HG03060 (cell line): ENCODE results near the gene ENDOG.
"Not testable (repeated sequence)": the region's sequence is repeated elsewhere in the genome, so short reads cannot be mapped to it uniquely, and the experiment has no call there.

Source experiments
- ATAC-seq: cut with Tn5 transposase; IDR thresholded peaks from one replicate; pipeline ENCODE4 v1.9.1; 2021; ENCODE audit warnings: low read depth, moderate number of reproducible peaks; ENCODE audit not compliant: unreplicated experiment

The ENDOG gene

GRCh38 chr9:128818099-128818838 is at the start of gene ENDOG:
TSS of gene ENDOG (plus strand) at chr9:128818500. CDS start at chr9:128818685, 185 bp downstream.
- peak; percentile 78 for ATAC-seq

DNA sequence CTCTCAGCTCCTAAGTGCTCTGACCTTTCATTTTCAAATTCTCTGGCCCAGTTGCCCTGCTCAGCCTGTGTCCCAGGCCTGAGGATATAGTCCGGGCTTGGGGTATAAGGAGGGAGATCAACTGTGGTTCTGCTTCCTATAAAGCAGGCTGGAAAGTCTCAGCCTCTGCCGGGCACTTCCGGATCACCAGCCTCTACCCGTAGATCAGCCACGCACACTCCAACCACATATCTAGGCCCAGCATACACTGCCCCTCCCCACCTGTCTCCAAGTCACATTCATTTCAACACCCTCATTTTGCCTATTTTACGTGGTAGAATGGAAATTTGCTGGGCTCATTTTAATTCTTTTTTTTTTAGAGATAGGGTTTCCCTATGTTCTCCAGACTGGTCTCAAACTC is 49.7 kb upstream of the ENDOG start:
- ATAC-seq = no peak

DNA sequence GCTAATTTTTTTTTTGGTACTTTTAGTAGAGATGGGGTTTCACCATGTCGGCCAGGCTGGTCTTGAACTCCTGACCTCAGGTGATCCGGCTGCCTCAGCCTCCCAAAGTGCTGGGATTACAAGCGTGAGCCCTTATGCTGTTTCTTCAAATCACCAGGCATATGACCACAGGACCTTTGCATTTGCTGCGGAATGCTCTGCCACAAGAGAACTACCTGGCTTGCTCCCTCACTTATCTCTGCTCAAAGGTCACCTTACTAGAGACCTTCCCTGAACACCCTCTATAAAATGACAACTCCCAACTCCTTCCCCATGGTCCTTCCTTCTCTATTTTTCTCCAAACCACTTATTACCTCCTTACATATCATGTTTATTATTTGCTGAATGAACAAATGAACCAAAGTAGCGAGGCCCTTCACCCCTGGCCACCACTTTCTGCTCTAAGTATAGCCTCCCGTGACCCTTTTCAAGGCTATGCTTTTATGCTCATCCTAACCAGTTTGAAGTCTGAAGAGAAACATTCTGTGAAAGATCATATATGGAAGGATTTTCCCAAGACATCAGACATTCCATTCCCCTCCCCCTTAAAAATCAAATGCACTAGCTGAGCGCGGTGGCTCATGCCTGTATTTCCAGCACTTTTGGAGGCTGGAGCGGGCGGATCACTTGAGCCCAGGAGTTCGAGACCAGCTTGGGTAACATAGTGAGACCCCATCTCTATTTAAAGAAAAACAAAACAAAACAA is 47.8 kb upstream of the ENDOG start:
- ATAC-seq = no peak

DNA sequence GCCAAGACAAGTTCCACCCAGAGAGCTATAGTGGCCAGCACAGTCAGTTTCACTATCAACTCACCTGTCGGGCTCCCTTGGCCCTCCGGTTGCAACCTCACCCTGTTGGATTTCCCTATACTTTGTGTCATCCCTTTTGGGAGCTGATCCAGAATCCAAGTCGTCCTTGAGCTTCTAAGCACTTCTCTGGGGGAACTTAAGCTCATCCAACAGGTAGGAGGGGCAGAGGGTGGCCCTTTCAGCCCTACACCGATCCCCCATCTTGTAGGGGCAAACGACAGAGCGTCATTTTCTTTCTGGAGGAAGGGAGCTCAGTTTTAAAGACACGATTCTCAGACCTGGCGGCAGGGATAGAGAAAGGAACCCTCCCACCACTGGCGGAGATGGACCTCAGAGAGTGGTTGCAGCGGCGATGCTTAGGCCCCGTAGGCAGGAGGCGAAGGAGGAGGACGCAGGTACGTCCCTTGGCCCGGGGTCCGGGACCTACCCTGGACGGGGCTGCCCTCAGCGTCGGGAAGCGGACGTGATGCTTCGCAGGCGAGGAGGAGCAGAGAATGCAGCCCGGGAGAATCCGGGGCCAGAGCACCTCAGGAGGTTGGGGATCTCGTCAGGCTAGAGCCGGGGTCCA is 47.1 kb upstream of the ENDOG start:
- peak; percentile 7 for ATAC-seq

- ATAC-seq = peak; percentile 81
Observed at GRCh38 chr9:128771745-128772519, 46.4 kb upstream of the ENDOG start, which contains the start of gene ZER1. TSS of gene ZER1 (minus strand) at chr9:128771927. CDS start at chr9:128755565, 16,362 bp downstream.

DNA sequence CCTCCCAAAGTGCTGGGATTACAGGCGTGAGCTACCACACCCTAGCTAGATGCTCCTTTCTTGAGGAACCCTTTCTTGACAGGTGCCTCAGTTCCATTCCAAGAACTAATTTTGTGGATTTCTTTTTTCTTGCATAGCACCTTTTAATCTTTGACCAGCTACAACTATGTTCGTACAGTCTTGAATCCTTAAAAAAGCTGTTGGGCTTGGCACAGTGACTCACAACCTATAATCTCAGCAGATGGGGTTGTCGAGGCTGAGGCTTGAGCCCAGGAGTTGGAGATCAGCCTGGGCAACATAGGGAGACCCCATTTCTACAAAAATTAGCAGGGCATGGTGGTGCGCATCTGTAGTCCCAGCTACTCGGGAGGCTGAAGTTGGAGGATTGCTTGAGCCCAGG is 45.3 kb upstream of the ENDOG start:
- ATAC-seq = no peak

GRCh38 chr9:128774804-128775203 is 43.5 kb upstream of the ENDOG start:
- no peak for ATAC-seq

GRCh38 chr9:128780093-128780492 is 38.2 kb upstream of the ENDOG start:
- ATAC-seq = not testable (repeated sequence)

- ATAC-seq = no peak
Observed at GRCh38 chr9:128781187-128782070, 36.9 kb upstream of the ENDOG start.

DNA sequence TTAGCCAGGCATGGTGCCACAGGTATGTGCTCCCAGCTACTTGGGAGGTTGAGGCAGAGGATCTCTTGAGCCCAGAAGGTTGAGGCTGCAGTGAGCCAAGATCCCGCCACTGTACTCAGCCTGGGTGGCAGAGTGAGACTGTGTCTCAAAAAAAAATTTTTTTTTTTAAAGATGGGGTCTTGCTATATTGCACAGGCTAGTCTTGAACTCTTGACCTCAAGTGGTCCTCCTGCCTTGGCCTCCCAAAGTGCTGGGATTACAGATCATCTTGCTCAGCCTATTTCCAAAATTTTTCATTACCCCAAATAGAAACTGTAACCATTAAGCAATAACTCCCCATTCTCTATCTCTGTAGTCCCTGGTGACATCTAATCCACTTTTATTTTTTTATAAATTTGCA is 35.6 kb upstream of the ENDOG start:
- no peak for ATAC-seq

- ATAC-seq = no peak
Observed at GRCh38 chr9:128785427-128785826, 32.9 kb upstream of the ENDOG start.

- ATAC-seq = peak; percentile 69
Observed at GRCh38 chr9:128786681-128787601, 31.4 kb upstream of the ENDOG start, which contains the start of gene TBC1D13. TSS of gene TBC1D13 (plus strand) at chr9:128787253. CDS start at chr9:128787354, 101 bp downstream.

DNA sequence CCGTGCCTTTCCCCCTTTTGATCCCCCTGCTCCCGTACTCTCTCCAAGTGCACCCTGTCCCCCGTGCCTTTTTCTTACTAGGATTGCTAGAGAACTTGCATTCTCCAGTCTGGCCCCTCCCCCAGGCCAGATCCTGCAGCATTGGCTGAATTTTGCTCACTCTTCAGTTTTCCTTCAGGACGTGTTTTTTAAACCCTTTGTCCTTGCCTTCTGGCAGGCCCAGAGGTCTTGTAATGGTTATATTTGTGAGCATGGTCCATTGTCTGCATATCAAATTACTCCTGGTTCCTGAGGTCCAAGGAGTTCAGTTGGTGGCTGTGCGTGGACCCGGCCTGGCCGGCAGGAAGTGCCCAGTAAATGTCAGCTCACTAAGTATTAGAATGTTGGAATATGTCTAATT is 30.6 kb upstream of the ENDOG start:
- ATAC-seq = no peak

DNA sequence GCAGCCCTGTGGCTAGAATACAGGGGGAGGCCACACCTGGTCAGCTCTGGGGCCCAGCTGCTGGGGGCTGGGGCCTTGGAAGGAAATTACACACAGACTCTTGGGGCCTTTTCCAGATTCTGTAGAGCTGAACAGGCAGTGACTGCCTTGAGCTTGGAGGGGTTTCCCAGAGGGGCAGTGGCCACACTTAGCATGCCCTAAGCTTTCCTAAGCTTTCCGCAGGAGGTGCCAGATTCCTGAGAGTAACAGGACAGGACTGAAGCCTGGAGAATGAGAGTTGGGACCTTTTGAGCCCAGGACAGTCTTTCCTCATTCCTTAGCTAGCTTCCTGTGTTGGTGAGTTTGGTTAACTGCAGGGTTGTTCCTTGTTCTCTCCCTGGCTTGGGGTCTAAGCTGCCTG is 29.9 kb upstream of the ENDOG start:
- ATAC-seq = no peak

- no peak for ATAC-seq
Observed at GRCh38 chr9:128790536-128790935, 27.8 kb upstream of the ENDOG start.

DNA sequence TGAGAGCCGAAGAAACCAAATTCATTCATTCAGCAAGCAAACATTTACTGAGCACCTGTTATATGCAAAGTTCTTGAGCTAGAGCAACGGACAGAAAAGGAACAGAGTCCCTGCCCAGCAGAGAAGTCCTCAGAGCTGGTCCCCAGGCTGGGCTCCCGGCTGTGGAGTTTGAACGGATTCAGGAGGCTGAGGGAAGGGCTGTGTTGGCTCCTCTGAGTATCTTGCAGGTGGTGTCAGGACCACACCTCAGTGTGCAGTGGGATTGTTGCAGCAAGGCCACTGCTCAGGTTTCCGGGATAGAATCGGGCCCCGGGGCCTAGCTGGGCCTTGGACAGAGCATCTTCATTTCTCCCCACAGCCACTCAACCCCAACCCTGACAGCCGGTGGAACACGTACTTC is 26.2 kb upstream of the ENDOG start:
- ATAC-seq = no peak

DNA sequence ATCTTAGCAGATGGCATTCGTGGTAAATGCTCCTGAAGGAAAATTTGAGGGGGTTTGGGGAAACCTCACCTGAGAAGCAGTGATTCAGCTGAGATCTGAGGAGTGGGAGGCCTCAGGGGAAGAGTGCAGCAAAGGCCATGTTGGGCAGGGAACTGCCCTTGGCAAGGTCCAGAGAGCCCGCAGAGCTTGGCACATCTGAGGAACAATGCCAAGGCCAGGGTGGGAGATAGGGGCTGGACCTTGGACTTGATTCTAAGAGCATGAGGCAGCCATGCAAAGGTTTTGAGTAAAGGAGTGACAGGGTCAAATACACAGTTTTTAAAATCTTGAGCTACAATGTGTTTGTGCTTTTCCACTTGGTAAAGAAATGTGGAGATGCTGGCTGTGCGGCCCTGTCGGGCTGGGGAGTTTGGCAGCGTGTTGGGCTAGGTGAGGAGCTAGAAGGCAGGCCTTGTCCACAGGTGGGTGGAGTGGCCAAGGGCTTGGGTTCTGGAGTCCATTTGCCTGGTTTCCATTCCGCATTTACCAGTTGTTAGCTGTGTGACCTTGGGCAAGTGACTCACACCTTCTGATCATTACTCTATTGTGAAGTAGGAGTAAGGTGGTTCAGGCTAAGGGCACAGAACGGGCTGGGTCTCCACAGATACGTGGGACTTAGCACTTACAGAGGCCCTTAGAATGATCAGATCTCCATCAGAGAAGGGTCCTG is 25.2 kb upstream of the ENDOG start:
- no peak for ATAC-seq

- ATAC-seq = not testable (repeated sequence)
Observed at GRCh38 chr9:128794961-128795360, 23.3 kb upstream of the ENDOG start.
